ENCODE results near the gene CMBL. TPM values are rescaled to one million over a fixed set of nuclear protein-coding genes. Genes with fewer than 3 reads are reported as not detected.
A peak's percentile ranks its signal among the peaks of the same experiment; 100 is the strongest.

CMBL gene
- total RNA-seq, 1 experiment from 2014 or later = 12.6 TPM

GRCh38 chr5:10339958-10340357 lies 32.3 kb upstream of the CMBL start:
- Mint-ChIP-seq H3K36me3 (ENCODE audit: insufficient read depth in 1 of 3, low read depth in 3 of 3) (no peaks in the 10 kb centered on the region), H3K27ac (0 out of 7 replicates have a peak overlapping the region, but pooled peaks of 1 of the 3 experiments have one; percentile 76), H3K4me1 (peaks cover 11 to 15% of the 10 kb centered on the region in 2 experiments), H3K4me3 (no peak overlapping the region), H3K27me3 (ENCODE audit: low read depth) (peaks cover 15% of the 10 kb centered on the region), H3K9me3 (no peaks in the 10 kb centered on the region)
- H3K79me2 ChIP-seq (ENCODE audit: insufficient read depth, low read length) = no peaks in the 10 kb centered on the region
- no CpG with 5 or more reads among the region's 3 CpGs for WGBS (ENCODE audit: extremely low coverage, insufficient read length, low lambda C conversion rate)
- H2BK20ac ChIP-seq (ENCODE audit: low read depth, low read length, poor library complexity, severe bottlenecking) = no peak overlapping the region
- peak overlapping the region; percentile 36; the same call in 1 of the 2 replicates for H3K14ac ChIP-seq (ENCODE audit: insufficient read depth, low read length)
- no peaks in the 10 kb centered on the region for H3K79me1 ChIP-seq (ENCODE audit: insufficient read depth, low read depth, low read length, poor library complexity, severe bottlenecking)
- H3K27me3 ChIP-seq (ENCODE audit: insufficient read depth, low read length) = no peaks in the 10 kb centered on the region
- no peaks in the 10 kb centered on the region for H3K9me3 ChIP-seq (ENCODE audit: control insufficient read depth, low read depth, low read length)
- H2AFZ ChIP-seq (ENCODE audit: low read length) = no peak overlapping the region
- H3K9ac ChIP-seq (ENCODE audit: extremely low read depth, insufficient read length, low read length) = no peak overlapping the region
- no peak overlapping the region for H3K4ac ChIP-seq (ENCODE audit: low read depth, low read length)
- no peak overlapping the region for H4K5ac ChIP-seq (ENCODE audit: insufficient read length, low read depth, low read length)
- H3K27ac ChIP-seq (ENCODE audit: insufficient read length, low read depth, low read length) = no peak overlapping the region
- no peak overlapping the region for H4K8ac ChIP-seq (replicated peaks; ENCODE audit: insufficient read length, low read depth, low read length)
- no peak overlapping the region for H3K56ac ChIP-seq (ENCODE audit: insufficient read length, low read depth, low read length)
- H2BK12ac ChIP-seq (ENCODE audit: insufficient read length, low read depth, low read length) = no peak overlapping the region
- no peaks in the 10 kb centered on the region; the same call in 1 of the 2 replicates for H3K4me1 ChIP-seq (ENCODE audit: insufficient read depth, low read length)
- no peaks in the 10 kb centered on the region for H4K20me1 ChIP-seq (ENCODE audit: control insufficient read depth, insufficient read depth, insufficient read length)
- no peaks in the 10 kb centered on the region for H3K23me2 ChIP-seq (ENCODE audit: insufficient read length, low read depth, low read length, poor library complexity, severe bottlenecking)
- H2BK15ac ChIP-seq (ENCODE audit: low read depth, low read length) = no peak overlapping the region
- no peak overlapping the region for H2BK5ac ChIP-seq (ENCODE audit: insufficient read length, low read length)
- H3T11ph ChIP-seq (ENCODE audit: low read length) = no peak overlapping the region
- H2AK5ac ChIP-seq (ENCODE audit: insufficient read length, low read length) = no peak overlapping the region
- DNase-seq = no peak
- no peak overlapping the region for H3K18ac ChIP-seq (ENCODE audit: insufficient read length, low read depth, low read length)
- no peak overlapping the region for H3K23ac ChIP-seq (ENCODE audit: insufficient read length, low read depth, low read length)
- H3K4me2 ChIP-seq (ENCODE audit: insufficient read depth, insufficient read length, low read length) = no peak overlapping the region
- no peak for TF ChIP-seq CTCF (conservative IDR thresholded peaks at IDR 0.05)
- H4K91ac ChIP-seq (ENCODE audit: insufficient read length, low read depth, low read length) = no peak overlapping the region
- H2BK120ac ChIP-seq (ENCODE audit: low read depth, low read length, poor library complexity, severe bottlenecking) = no peak overlapping the region
